Osteoblast (primary cell): ENCODE results near the gene KIF17. TPM values are rescaled to one million over a fixed set of nuclear protein-coding genes. Genes with fewer than 3 reads are reported as not detected.

Experiments
- DNase-seq: peaks from one replicate; pipeline ENCODE4 v3.0.0; 2011; ENCODE audit warnings: low spot score, mixed read lengths; ENCODE audit not compliant: insufficient read length; ENCODE audit errors: missing footprints
- H2AFZ ChIP-seq: 2 replicates; pipeline ENCODE4 v1.6.0; 2011; ENCODE audit warnings: mild to moderate bottlenecking, low read length
- H3K27ac ChIP-seq: 2 replicates; pipeline ENCODE4 v1.5.1; 2011; ENCODE audit warnings: mild to moderate bottlenecking, low read depth, low read length, moderate library complexity
- H3K27me3 ChIP-seq: 2 replicates; pipeline ENCODE4 v1.6.0; 2012; ENCODE audit warnings: mild to moderate bottlenecking, control low read depth, inconsistent platforms, low read length, moderate library complexity; ENCODE audit not compliant: insufficient read depth
- H3K36me3 ChIP-seq: 2 replicates; pipeline ENCODE4 v1.5.1; 2011; ENCODE audit warnings: mild to moderate bottlenecking, low read length, control low read depth, moderate library complexity; ENCODE audit not compliant: insufficient read depth
- H3K4me1 ChIP-seq: 2 replicates; pipeline ENCODE4 v1.5.1; 2011; ENCODE audit warnings: mild to moderate bottlenecking, low read length, control low read depth, moderate library complexity; ENCODE audit not compliant: insufficient read depth
- H3K4me2 ChIP-seq: 2 replicates; pipeline ENCODE4 v1.6.0; 2011; ENCODE audit warnings: mild to moderate bottlenecking, low read length; ENCODE audit not compliant: insufficient read depth
- H3K4me3 ChIP-seq: fragments of 200-600 bp; sonication (generic); 3 replicates; pipeline ENCODE4 v1.5.1; 2012; ENCODE audit warnings: mild to moderate bottlenecking, low read length, inconsistent platforms; ENCODE audit not compliant: insufficient read depth
- H3K79me2 ChIP-seq: 2 replicates; pipeline ENCODE4 v1.6.0; 2012; ENCODE audit warnings: mild to moderate bottlenecking, low read length, control low read depth, inconsistent platforms; ENCODE audit not compliant: insufficient read depth
- H3K9me3 ChIP-seq: 2 replicates; pipeline ENCODE4 v1.5.1; 2011; ENCODE audit warnings: low read depth, low read length, control low read depth
- H4K20me1 ChIP-seq: 2 replicates; pipeline ENCODE4 v1.6.0; 2012; ENCODE audit warnings: mild to moderate bottlenecking, low read length, control low read depth; ENCODE audit not compliant: insufficient read depth
- total RNA-seq: library from RNA; depleted of rRNA; stranded (reverse); fragments of >200 nt; gene quantifications from 2 replicates; pipeline ENCODE4 v1.2.3, GENCODE V29; 2012
- TF ChIP-seq, protein P1 (sequence below): IDR thresholded peaks from 2 replicates; pipeline ENCODE4 v1.5.1; 2011; ENCODE audit warnings: mild to moderate bottlenecking, low read depth, low read length, moderate library complexity; ENCODE audit errors: extremely low read depth

The KIF17 gene
- total RNA-seq, 1 donor = 0.36 TPM

DNA sequence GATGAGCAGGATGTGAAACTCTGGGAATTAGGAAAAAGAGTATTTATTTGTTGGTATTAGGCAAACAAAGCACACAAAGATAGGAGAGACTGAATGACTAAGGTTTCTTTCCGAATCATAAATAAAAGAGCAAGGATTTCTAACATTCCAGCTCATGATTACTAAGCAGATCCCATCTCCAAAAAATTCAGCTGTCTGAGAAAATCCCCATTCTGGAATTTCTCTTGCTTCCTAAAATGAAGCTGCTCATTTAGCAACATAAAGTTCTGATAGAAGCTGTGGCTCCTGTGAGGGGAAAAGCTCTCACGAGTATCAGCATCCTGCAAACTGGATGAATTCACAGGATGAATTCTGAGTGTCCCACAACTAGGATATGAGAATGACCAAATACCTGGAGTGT lies 21.4 kb upstream of the KIF17 start:
- H3K79me2 ChIP-seq = peaks cover 5% of the 10 kb centered on the region
- no peak overlapping the region for H3K4me3 ChIP-seq
- TF ChIP-seq, protein P1, sequence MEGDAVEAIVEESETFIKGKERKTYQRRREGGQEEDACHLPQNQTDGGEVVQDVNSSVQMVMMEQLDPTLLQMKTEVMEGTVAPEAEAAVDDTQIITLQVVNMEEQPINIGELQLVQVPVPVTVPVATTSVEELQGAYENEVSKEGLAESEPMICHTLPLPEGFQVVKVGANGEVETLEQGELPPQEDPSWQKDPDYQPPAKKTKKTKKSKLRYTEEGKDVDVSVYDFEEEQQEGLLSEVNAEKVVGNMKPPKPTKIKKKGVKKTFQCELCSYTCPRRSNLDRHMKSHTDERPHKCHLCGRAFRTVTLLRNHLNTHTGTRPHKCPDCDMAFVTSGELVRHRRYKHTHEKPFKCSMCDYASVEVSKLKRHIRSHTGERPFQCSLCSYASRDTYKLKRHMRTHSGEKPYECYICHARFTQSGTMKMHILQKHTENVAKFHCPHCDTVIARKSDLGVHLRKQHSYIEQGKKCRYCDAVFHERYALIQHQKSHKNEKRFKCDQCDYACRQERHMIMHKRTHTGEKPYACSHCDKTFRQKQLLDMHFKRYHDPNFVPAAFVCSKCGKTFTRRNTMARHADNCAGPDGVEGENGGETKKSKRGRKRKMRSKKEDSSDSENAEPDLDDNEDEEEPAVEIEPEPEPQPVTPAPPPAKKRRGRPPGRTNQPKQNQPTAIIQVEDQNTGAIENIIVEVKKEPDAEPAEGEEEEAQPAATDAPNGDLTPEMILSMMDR = no peak
- no peaks in the 10 kb centered on the region for H3K27me3 ChIP-seq
- peak overlapping the region; percentile 59 for H3K4me2 ChIP-seq
- H2AFZ ChIP-seq = no peak overlapping the region
- H3K36me3 ChIP-seq = peaks cover 51% of the 10 kb centered on the region
- peak overlapping the region; percentile 92 for H3K27ac ChIP-seq
- no peaks in the 10 kb centered on the region for H3K9me3 ChIP-seq
- no peaks in the 10 kb centered on the region for H4K20me1 ChIP-seq
- DNase-seq = peak; percentile 96
- peaks cover 22% of the 10 kb centered on the region for H3K4me1 ChIP-seq

GRCh38 chr1:20735581-20736111 lies 17.8 kb upstream of the KIF17 start:
- Histone ChIP-seq H3K4me3 (no peak overlapping the region), H3K36me3 (peaks cover 22% of the 10 kb centered on the region), H3K9me3 (no peaks in the 10 kb centered on the region), H3K4me2 (no peak overlapping the region), H3K4me1 (peaks cover 37% of the 10 kb centered on the region), H3K79me2 (no peaks in the 10 kb centered on the region), H3K27ac (no peak overlapping the region), H2AFZ (no peak overlapping the region), H3K27me3 (peaks cover 9% of the 10 kb centered on the region), H4K20me1 (peaks cover 5% of the 10 kb centered on the region)
- DNase-seq = peak; percentile 36
- TF ChIP-seq, protein P1 = no peak

DNA sequence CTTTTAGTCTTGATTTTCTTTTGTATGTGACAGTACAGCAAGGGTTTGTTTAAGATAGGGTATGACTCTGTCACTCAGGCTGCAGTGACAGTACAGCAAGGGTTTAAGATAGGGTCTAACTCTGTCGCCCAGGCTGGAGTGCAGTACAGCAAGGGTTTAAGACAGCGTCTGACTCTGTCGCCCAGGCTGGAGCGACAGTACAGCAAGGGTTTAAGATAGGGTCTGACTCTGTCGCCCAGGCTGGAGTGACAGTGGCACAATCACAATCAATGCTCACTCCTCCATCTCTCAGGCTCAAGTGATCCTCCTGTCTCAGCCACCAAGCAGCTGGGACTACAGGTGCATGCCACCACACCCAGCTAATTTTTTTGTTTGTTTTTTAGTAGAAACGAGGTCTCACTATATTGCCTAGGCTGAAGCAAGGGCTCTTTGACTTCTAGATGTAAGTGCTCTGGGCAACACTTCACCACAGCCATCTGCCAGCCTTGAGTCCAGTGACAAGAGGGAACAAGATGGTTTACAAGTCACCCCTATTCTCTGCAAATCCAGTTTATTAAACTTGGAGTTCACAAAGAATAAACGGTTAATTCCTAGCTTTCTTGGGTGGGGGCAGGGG lies 15.7 kb upstream of the KIF17 start:
- Histone ChIP-seq H3K79me2 (no peaks in the 10 kb centered on the region), H2AFZ (no peak overlapping the region), H3K4me2 (peak overlapping the region; percentile 98), H3K9me3 (no peaks in the 10 kb centered on the region), H3K4me1 (peaks cover 17% of the 10 kb centered on the region), H3K27ac (peak overlapping the region; percentile 85), H3K4me3 (peak overlapping the region; percentile 82), H3K27me3 (peaks cover 28% of the 10 kb centered on the region), H4K20me1 (peaks cover 5% of the 10 kb centered on the region), H3K36me3 (peaks cover 11% of the 10 kb centered on the region)
- no peak for DNase-seq
- TF ChIP-seq, protein P1 = no peak

GRCh38 chr1:20732588-20733359 lies 15.0 kb upstream of the KIF17 start, which contains the start of gene SH2D5:
SH2D5 (minus strand) TSS chr1:20732703; CDS start chr1:20728044, 4,659 bp downstream.
- TF ChIP-seq, protein P1 = peak; percentile 44
- peak; percentile 99 for DNase-seq
- Histone ChIP-seq H2AFZ (peak within 1 kb of the TSS; percentile 68), H3K4me2 (peak within 1 kb of the TSS; percentile 98), H3K79me2 (no peaks in the 10 kb centered on the region), H3K4me3 (peak within 1 kb of the TSS; percentile 82), H3K27me3 (peaks cover 28% of the 10 kb centered on the region), H3K36me3 (peaks cover 6% of the 10 kb centered on the region), H4K20me1 (peaks cover 5% of the 10 kb centered on the region), H3K9me3 (no peaks in the 10 kb centered on the region), H3K27ac (peak within 1 kb of the TSS; percentile 85), H3K4me1 (peaks cover 17% of the 10 kb centered on the region)
